ENCODE measurements around the gene QRFP.
"Not testable (repeated sequence)": the region's sequence is repeated elsewhere in the genome, so short reads cannot be mapped to it uniquely, and the experiment has no call there.

QRFP gene

GRCh38 chr9:130918826-130919558 lies 22.4 kb upstream of the QRFP start:
- DNase-seq = no peak

- no peak for DNase-seq
Observed at GRCh38 chr9:130918101-130918825, 21.7 kb upstream of the QRFP start.

- no peak for DNase-seq
Observed at GRCh38 chr9:130917168-130917960, 20.8 kb upstream of the QRFP start.

- DNase-seq = no peak
Observed at GRCh38 chr9:130915096-130915447, 18.5 kb upstream of the QRFP start.

GRCh38 chr9:130914417-130915095 lies 17.9 kb upstream of the QRFP start:
- no peak for DNase-seq

GRCh38 chr9:130913599-130914416 lies 17.2 kb upstream of the QRFP start:
- DNase-seq = no peak

GRCh38 chr9:130912932-130913598 lies 16.5 kb upstream of the QRFP start:
- no peak for DNase-seq

- no peak for DNase-seq
Observed at GRCh38 chr9:130911254-130912049, 14.8 kb upstream of the QRFP start.

- DNase-seq = not testable (repeated sequence)
Observed at GRCh38 chr9:130910670-130911069, 14.1 kb upstream of the QRFP start.

- DNase-seq = not testable (repeated sequence)
Observed at GRCh38 chr9:130910041-130910440, 13.4 kb upstream of the QRFP start.

GRCh38 chr9:130908878-130909355 lies 12.3 kb upstream of the QRFP start:
- DNase-seq = no peak

GRCh38 chr9:130908146-130908877 lies 11.7 kb upstream of the QRFP start:
- DNase-seq = no peak

GRCh38 chr9:130906735-130907416 lies 10.3 kb upstream of the QRFP start:
- DNase-seq = no peak

- DNase-seq = no peak
Observed at GRCh38 chr9:130905902-130906734, 9.5 kb upstream of the QRFP start.

GRCh38 chr9:130905125-130905901 lies 8.7 kb upstream of the QRFP start:
- no peak for DNase-seq

GRCh38 chr9:130904070-130905044 lies 7.7 kb upstream of the QRFP start:
- DNase-seq = no peak
